ENCODE results near the gene CEP112. TPM values are rescaled to one million over a fixed set of nuclear protein-coding genes. Genes with fewer than 3 reads are reported as not detected.

CEP112 gene
- total and polyA plus RNA-seq, 2 of the 4 experiments (the other 2 are of a cell fraction) = 2.5 to 5.6 TPM

DNA sequence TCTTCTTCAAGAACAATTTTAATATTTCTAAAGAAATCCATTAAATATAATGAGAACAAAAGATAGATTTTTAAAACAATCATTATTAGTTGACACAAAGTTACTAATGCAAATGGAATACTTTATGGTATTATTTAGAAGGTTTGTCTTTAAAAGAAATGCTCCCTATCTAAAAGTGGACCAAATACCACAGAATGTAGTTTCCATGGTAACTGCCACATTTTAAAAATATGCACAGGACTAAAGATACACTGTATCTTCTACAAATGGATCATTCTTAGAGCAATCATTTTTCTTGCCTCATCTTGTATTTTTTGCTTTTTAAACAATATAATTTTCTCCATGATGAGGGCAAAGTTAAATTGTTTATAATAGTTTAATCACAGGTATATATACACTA, 296.0 kb downstream of the CEP112 start:
- Histone ChIP-seq H4K91ac (ENCODE audit: insufficient read depth, low read depth, low read length) (no peak overlapping the region), H2BK5ac (ENCODE audit: low read depth, low read length, poor library complexity, severe bottlenecking) (no peak overlapping the region), H3K4ac (ENCODE audit: low read depth, low read length) (no peak overlapping the region), H4K5ac (ENCODE audit: low read depth, low read length) (no peak overlapping the region), H3K56ac (ENCODE audit: extremely low read depth, insufficient read depth, low read length) (no peak overlapping the region), H3K79me1 (ENCODE audit: low read depth in 1 of 2, low read length in 2 of 2) (no peaks in the 10 kb centered on the region), H2AK5ac (ENCODE audit: low read depth, low read length) (no peak overlapping the region), H3K9ac (ENCODE audit: low read depth, low read length) (no peak overlapping the region), H2AK9ac (replicated peaks; ENCODE audit: low read depth, low read length, poor library complexity) (no peak overlapping the region), H2BK15ac (ENCODE audit: low read depth, low read length) (no peak overlapping the region), H3K18ac (ENCODE audit: low read depth, low read length) (no peak overlapping the region), H2BK20ac (ENCODE audit: low read depth, low read length) (no peak overlapping the region), H3K4me3 (ENCODE audit: insufficient read depth, low read depth, low read length) (no peak overlapping the region), H3K36me3 (ENCODE audit: control insufficient read depth, insufficient read depth, low read length) (no peaks in the 10 kb centered on the region), H2AFZ (replicated peaks; ENCODE audit: low read length, poor library complexity) (no peak overlapping the region), H4K20me1 (ENCODE audit: insufficient read depth, low read length) (no peaks in the 10 kb centered on the region), H3K9me3 (ENCODE audit: control insufficient read depth, insufficient read depth, low read length) (no peaks in the 10 kb centered on the region), H3K14ac (replicated peaks; ENCODE audit: low read depth, low read length) (no peak overlapping the region), H3K27me3 (ENCODE audit: control insufficient read depth, insufficient read depth, low read length) (no peaks in the 10 kb centered on the region), H3K23ac (ENCODE audit: low read depth, low read length) (no peak overlapping the region), H2BK120ac (ENCODE audit: low read depth, low read length) (no peak overlapping the region), H3K27ac (ENCODE audit: insufficient read depth, low read length) (no peak overlapping the region), H4K8ac (ENCODE audit: low read depth in 2 of 2, low read length in 2 of 2) (no peak overlapping the region), H3K9me1 (ENCODE audit: insufficient read depth, low read length) (peaks cover 3% of the 10 kb centered on the region; the same call in 1 of the 2 replicates), H3K4me2 (ENCODE audit: low read depth, low read length) (no peak overlapping the region), H3K4me1 (ENCODE audit: control insufficient read depth, insufficient read depth, low read length) (no peaks in the 10 kb centered on the region)
- no peak for TF ChIP-seq NFE2L2 (IDR thresholded peaks at IDR 0.05; ENCODE audit: low read depth, low read length)
- TF ChIP-seq, protein P1, sequence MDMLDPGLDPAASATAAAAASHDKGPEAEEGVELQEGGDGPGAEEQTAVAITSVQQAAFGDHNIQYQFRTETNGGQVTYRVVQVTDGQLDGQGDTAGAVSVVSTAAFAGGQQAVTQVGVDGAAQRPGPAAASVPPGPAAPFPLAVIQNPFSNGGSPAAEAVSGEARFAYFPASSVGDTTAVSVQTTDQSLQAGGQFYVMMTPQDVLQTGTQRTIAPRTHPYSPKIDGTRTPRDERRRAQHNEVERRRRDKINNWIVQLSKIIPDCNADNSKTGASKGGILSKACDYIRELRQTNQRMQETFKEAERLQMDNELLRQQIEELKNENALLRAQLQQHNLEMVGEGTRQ (IDR thresholded peaks at IDR 0.05; ENCODE audit: low read depth, low read length) = no peak
- TF ChIP-seq, protein P2, sequence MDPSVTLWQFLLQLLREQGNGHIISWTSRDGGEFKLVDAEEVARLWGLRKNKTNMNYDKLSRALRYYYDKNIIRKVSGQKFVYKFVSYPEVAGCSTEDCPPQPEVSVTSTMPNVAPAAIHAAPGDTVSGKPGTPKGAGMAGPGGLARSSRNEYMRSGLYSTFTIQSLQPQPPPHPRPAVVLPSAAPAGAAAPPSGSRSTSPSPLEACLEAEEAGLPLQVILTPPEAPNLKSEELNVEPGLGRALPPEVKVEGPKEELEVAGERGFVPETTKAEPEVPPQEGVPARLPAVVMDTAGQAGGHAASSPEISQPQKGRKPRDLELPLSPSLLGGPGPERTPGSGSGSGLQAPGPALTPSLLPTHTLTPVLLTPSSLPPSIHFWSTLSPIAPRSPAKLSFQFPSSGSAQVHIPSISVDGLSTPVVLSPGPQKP (IDR thresholded peaks at IDR 0.05; ENCODE audit: borderline replicate concordance, low read depth, low read length) = no peak
- TF ChIP-seq, protein P3, sequence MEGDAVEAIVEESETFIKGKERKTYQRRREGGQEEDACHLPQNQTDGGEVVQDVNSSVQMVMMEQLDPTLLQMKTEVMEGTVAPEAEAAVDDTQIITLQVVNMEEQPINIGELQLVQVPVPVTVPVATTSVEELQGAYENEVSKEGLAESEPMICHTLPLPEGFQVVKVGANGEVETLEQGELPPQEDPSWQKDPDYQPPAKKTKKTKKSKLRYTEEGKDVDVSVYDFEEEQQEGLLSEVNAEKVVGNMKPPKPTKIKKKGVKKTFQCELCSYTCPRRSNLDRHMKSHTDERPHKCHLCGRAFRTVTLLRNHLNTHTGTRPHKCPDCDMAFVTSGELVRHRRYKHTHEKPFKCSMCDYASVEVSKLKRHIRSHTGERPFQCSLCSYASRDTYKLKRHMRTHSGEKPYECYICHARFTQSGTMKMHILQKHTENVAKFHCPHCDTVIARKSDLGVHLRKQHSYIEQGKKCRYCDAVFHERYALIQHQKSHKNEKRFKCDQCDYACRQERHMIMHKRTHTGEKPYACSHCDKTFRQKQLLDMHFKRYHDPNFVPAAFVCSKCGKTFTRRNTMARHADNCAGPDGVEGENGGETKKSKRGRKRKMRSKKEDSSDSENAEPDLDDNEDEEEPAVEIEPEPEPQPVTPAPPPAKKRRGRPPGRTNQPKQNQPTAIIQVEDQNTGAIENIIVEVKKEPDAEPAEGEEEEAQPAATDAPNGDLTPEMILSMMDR (conservative IDR thresholded peaks at IDR 0.05; ENCODE audit: low read depth, low read length) = no peak
- no peak for TF ChIP-seq MXI1 (IDR thresholded peaks at IDR 0.05; ENCODE audit: borderline replicate concordance, low read depth, low read length)
- no peak for TF ChIP-seq RFX5 (IDR thresholded peaks at IDR 0.05; ENCODE audit: low read depth, low read length)
- no peak for TF ChIP-seq CEBPB (IDR thresholded peaks at IDR 0.05; ENCODE audit: low read depth, low read length)
- TF ChIP-seq MAFK (IDR thresholded peaks at IDR 0.05; ENCODE audit: low read depth, low read length) = no peak
- no peak for TF ChIP-seq BHLHE40 (IDR thresholded peaks at IDR 0.05; ENCODE audit: low read depth, low read length)
- no peak for TF ChIP-seq FOS (IDR thresholded peaks at IDR 0.05; ENCODE audit: low read depth, low read length)
- TF ChIP-seq RCOR1 (IDR thresholded peaks at IDR 0.05; ENCODE audit: insufficient replicate concordance, low read length) = no peak
- TF ChIP-seq SMC3 (IDR thresholded peaks at IDR 0.05; ENCODE audit: low read depth, low read length) = no peak
- no peak for TF ChIP-seq POLR2A (IDR thresholded peaks at IDR 0.05; ENCODE audit: low read depth, low read length)
- TF ChIP-seq RAD21 (IDR thresholded peaks at IDR 0.05; ENCODE audit: low read length) = no peak
- TF ChIP-seq CHD1 (IDR thresholded peaks at IDR 0.05; ENCODE audit: low read depth, low read length) = no peak
- TF ChIP-seq MAZ (IDR thresholded peaks at IDR 0.05; ENCODE audit: borderline replicate concordance, low read depth, low read length) = no peak
- BruUV-seq (replicated peaks) = no TSS peak
- ATAC-seq (ENCODE audit: low read depth) (no peak), DNase-seq (no peak)
- CTCF ChIA-PET = no interaction called here
- dilution Hi-C loops (cut with HindIII; ENCODE audit: low sequenced_read_pairs, unreplicated experiment) = no loop called here
- POLR2A ChIA-PET (ENCODE audit: unreplicated experiment) = no interaction called here
- in situ Hi-C loops (cut with MboI; ENCODE audit: low sequenced_read_pairs) = no loop called here
- intact Hi-C loops (cut with micrococcal nuclease) = no loop called here

Data from IMR-90 (cell line).